Osteocyte (in vitro differentiated cells): ENCODE measurements around the gene UNC80. TPM values are rescaled to one million over a fixed set of nuclear protein-coding genes. Genes with fewer than 3 reads are reported as not detected.

Source experiments
- DNase-seq: peaks from one replicate; pipeline ENCODE4 v3.0.0; 2021; ENCODE audit warnings: mixed read lengths; ENCODE audit not compliant: unreplicated experiment; ENCODE audit errors: extremely low spot score
- H3K27ac Mint-ChIP-seq: one replicate; pipeline ENCODE4 v1.8.0; 2021; ENCODE audit warnings: mild to moderate bottlenecking, mixed read lengths; ENCODE audit not compliant: unreplicated experiment
- H3K27me3 Mint-ChIP-seq: one replicate; pipeline ENCODE4 v1.8.0; 2021; ENCODE audit warnings: mixed read lengths; ENCODE audit not compliant: unreplicated experiment
- H3K36me3 Mint-ChIP-seq: one replicate; pipeline ENCODE4 v1.8.0; 2021; ENCODE audit warnings: mixed read lengths; ENCODE audit not compliant: unreplicated experiment
- H3K4me1 Mint-ChIP-seq: one replicate; pipeline ENCODE4 v1.8.0; 2021; ENCODE audit warnings: mixed read lengths; ENCODE audit not compliant: unreplicated experiment
- H3K4me3 Mint-ChIP-seq: one replicate; pipeline ENCODE4 v1.8.0; 2021; ENCODE audit warnings: mild to moderate bottlenecking, moderate library complexity, mixed read lengths; ENCODE audit not compliant: unreplicated experiment
- H3K9me3 Mint-ChIP-seq: one replicate; pipeline ENCODE4 v1.8.0; 2021; ENCODE audit warnings: mixed read lengths; ENCODE audit not compliant: unreplicated experiment
- CTCF ChIP-seq: fragments of 200-600 bp; sonication (generic); IDR thresholded peaks from 2 replicates; pipeline ENCODE4 v1.5.0; 2021; ENCODE audit warnings: antibody characterized with exemption, mild to moderate bottlenecking, moderate library complexity
- total RNA-seq: library from RNA; stranded (reverse); gene quantifications from 2 replicates; pipeline ENCODE4 v1.2.1, GENCODE V29; 2021

Gene UNC80
- total RNA-seq, 1 donor from 2014 or later = not detected

GRCh38 chr2:209870067-209870466, 98.4 kb downstream of the UNC80 start:
- Mint-ChIP-seq H3K27ac (no peak overlapping the region), H3K4me1 (no peaks in the 10 kb centered on the region), H3K4me3 (no peak overlapping the region), H3K36me3 (no peaks in the 10 kb centered on the region), H3K9me3 (no peaks in the 10 kb centered on the region), H3K27me3 (no peaks in the 10 kb centered on the region)
- TF ChIP-seq CTCF = no peak
- DNase-seq = no peak

DNA sequence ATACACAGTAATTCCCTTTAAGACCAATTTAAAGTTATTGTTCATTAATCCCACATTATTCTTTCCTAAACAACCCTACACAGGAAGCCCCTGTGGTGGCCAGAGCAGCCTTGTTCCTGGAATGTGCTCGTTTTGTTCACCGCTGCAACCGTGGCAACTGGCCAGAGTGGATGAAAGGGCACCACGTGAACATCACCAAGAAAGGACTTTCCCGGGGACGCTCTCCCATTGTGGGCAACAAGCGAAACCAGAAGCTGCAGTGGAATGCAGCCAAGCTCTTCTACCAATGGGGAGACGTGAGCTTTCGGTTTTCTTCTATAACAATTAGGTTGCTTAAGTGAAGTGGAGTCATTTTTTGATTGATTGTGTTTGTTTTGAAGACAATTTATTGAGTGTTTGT, 101.0 kb downstream of the UNC80 start:
- Mint-ChIP-seq H3K27ac (no peak overlapping the region), H3K4me3 (no peak overlapping the region)
- DNase-seq = no peak

GRCh38 chr2:209875270-209875669, 103.6 kb downstream of the UNC80 start:
- Mint-ChIP-seq H3K27ac (no peak overlapping the region), H3K36me3 (no peaks in the 10 kb centered on the region), H3K4me1 (no peaks in the 10 kb centered on the region), H3K27me3 (no peaks in the 10 kb centered on the region), H3K4me3 (no peak overlapping the region), H3K9me3 (no peaks in the 10 kb centered on the region)
- no peak for DNase-seq
- TF ChIP-seq CTCF = no peak

More for the DNA sequence above, 101.0 kb downstream of the UNC80 start:
- Mint-ChIP-seq H3K27me3 (no peaks in the 10 kb centered on the region), H3K36me3 (no peaks in the 10 kb centered on the region), H3K4me1 (no peaks in the 10 kb centered on the region), H3K9me3 (no peaks in the 10 kb centered on the region)
- TF ChIP-seq CTCF = no peak

GRCh38 chr2:209876211-209876610, 104.6 kb downstream of the UNC80 start:
- no peak for TF ChIP-seq CTCF
- H3K4me1 Mint-ChIP-seq = no peaks in the 10 kb centered on the region
- no peaks in the 10 kb centered on the region for H3K36me3 Mint-ChIP-seq
- no peaks in the 10 kb centered on the region for H3K27me3 Mint-ChIP-seq
- H3K27ac Mint-ChIP-seq = no peak overlapping the region
- DNase-seq = no peak
- no peaks in the 10 kb centered on the region for H3K9me3 Mint-ChIP-seq
- no peak overlapping the region for H3K4me3 Mint-ChIP-seq

DNA sequence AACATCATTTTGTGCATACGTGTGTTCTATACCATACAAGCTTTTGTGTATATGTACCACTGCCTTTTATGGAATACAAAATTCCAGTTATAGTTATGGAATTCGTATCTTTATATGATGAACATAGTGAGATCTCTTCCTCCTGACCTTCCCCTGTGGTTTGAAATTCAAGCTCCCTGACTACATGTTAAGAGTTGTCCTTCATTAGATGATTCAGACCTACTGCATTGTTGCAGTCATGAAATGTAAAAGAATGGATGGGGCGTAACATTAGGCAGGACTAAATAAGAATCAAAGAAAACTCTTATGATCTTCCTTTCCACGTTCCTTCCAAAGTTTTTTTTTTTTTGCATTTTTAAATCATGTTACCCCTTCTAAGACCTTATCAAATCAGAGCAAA, 107.1 kb downstream of the UNC80 start:
- H3K27ac Mint-ChIP-seq = no peak overlapping the region

More for the DNA sequence above, 107.1 kb downstream of the UNC80 start:
- Mint-ChIP-seq H3K4me3 (no peak overlapping the region), H3K4me1 (no peaks in the 10 kb centered on the region), H3K27me3 (no peaks in the 10 kb centered on the region), H3K9me3 (no peaks in the 10 kb centered on the region), H3K36me3 (no peaks in the 10 kb centered on the region)
- no peak for DNase-seq
- TF ChIP-seq CTCF = no peak
